Spinal cord (tissue), 10 donors: ENCODE measurements around the gene CDKL1. TPM values are rescaled to one million over a fixed set of nuclear protein-coding genes. Genes with fewer than 3 reads are reported as not detected.
A peak's percentile ranks its signal among the peaks of the same experiment; 100 is the strongest.

ENCODE experiments used
- DNase-seq, 6 donors: peaks; one replicate each; pipeline versions ENCODE4 v3.0.0 to v3.0.0-alpha.2; 2013 to 2015; ENCODE audit warnings: low spot score in 6 of 6, low read depth in 4 of 6
- H3K27ac ChIP-seq: one replicate; pipeline ENCODE4 v1.5.1; 2013; ENCODE audit warnings: low read depth, low read length, control low read depth
- H3K27me3 ChIP-seq: one replicate; pipeline ENCODE4 v1.6.1; 2013; ENCODE audit warnings: low read length; ENCODE audit not compliant: control insufficient read depth, insufficient read depth
- H3K36me3 ChIP-seq: one replicate; pipeline ENCODE4 v1.6.1; 2013; ENCODE audit warnings: low read length; ENCODE audit not compliant: control insufficient read depth, insufficient read depth
- H3K4me1 ChIP-seq: one replicate; pipeline ENCODE4 v1.6.1; 2013; ENCODE audit warnings: low read length; ENCODE audit not compliant: control insufficient read depth, insufficient read depth
- H3K4me3 ChIP-seq: one replicate; pipeline ENCODE4 v1.5.1; 2013; ENCODE audit warnings: low read depth, low read length, control low read depth
- H3K9me3 ChIP-seq: one replicate; pipeline ENCODE4 v1.6.1; 2013; ENCODE audit warnings: low read length; ENCODE audit not compliant: control insufficient read depth, insufficient read depth
- WGBS: methylation state at CpG from one replicate; pipeline ENCODE4 v1.1.5; 2013; ENCODE audit warnings: missing lambda C conversion rate; ENCODE audit not compliant: insufficient coverage; 5-methylcytosine and 5-hydroxymethylcytosine counted together
- long read RNA-seq, 4 donors: transcript quantifications; one replicate each; lab custom pipeline, GENCODE V29; 2026
- polyA plus RNA-seq, 2 donors: library from polyadenylated mRNA; unstranded; fragments of 120-200 nt; gene quantifications; one replicate each; pipeline ENCODE4 v1.2.1, GENCODE V29; 2013; ENCODE audit not compliant: insufficient read length in 2 of 2
- total RNA-seq, 2 donors: library from RNA; depleted of rRNA in 1 of 2; stranded (reverse); fragments of 120-200 nt in 1 of 2; fragments of >200 nt in 1 of 2; gene quantifications; one replicate each; pipeline versions ENCODE4 v1.2.3 to v1.2.4, GENCODE V29; 2013 to 2014
- donor health status: healthy.

CDKL1 gene
- total RNA-seq (10 to 100 TPM; 15.3 to 16.9 TPM), polyA plus RNA-seq (10 to 100 TPM; 13.2 to 14.9 TPM)
- long read RNA-seq, donor 1: 0 reads
- long read RNA-seq, donor 2: 0 reads
- long read RNA-seq, donor 3: 0 reads
- long read RNA-seq, donor 4, partial matches to known transcripts: 5 of 5 reads
- long read RNA-seq, donor 4, other reads (novel, unspliced or antisense): 0 of 5 reads

GRCh38 chr14:50396631-50397389 lies at the start of gene CDKL1:
Gene CDKL1 (minus strand): TSS chr14:50396881. CDS start chr14:50395868, 1,013 bp downstream.
- Histone ChIP-seq H3K4me1 (peaks cover 13% of the 10 kb centered on the region), H3K4me3 (peak within 1 kb of the TSS; percentile 54), H3K27ac (peak within 1 kb of the TSS; percentile 75), H3K36me3 (no peaks in the 10 kb centered on the region), H3K27me3 (no peaks in the 10 kb centered on the region), H3K9me3 (no peaks in the 10 kb centered on the region)
- peak; percentile 27 to 83 (median 48) for DNase-seq
- WGBS: under 1% methylated on average over 71 of the region's 77 CpGs

GRCh38 chr14:50434528-50434927 lies 37.8 kb upstream of the CDKL1 start:
- DNase-seq: no peak
- Histone ChIP-seq H3K27me3 (no peaks in the 10 kb centered on the region), H3K27ac (no peak overlapping the region), H3K4me1 (no peaks in the 10 kb centered on the region), H3K9me3 (no peaks in the 10 kb centered on the region), H3K4me3 (no peak overlapping the region), H3K36me3 (no peaks in the 10 kb centered on the region)

GRCh38 chr14:50432131-50432530 lies 35.5 kb upstream of the CDKL1 start:
- no CpG with 5 or more reads among the region's 1 CpG for WGBS
- H3K9me3 ChIP-seq: no peaks in the 10 kb centered on the region
- no peaks in the 10 kb centered on the region for H3K4me1 ChIP-seq
- DNase-seq: no peak
- H3K4me3 ChIP-seq: no peak overlapping the region
- H3K27ac ChIP-seq: no peak overlapping the region
- H3K36me3 ChIP-seq: no peaks in the 10 kb centered on the region
- no peaks in the 10 kb centered on the region for H3K27me3 ChIP-seq

- H3K36me3 ChIP-seq: peaks cover 14% of the 10 kb centered on the region
- no peaks in the 10 kb centered on the region for H3K9me3 ChIP-seq
- no peak overlapping the region for H3K27ac ChIP-seq
- H3K4me3 ChIP-seq: no peak overlapping the region
- H3K27me3 ChIP-seq: no peaks in the 10 kb centered on the region
- no peak for DNase-seq
- WGBS: no CpG with 5 or more reads among the region's 3 CpGs
- H3K4me1 ChIP-seq: no peaks in the 10 kb centered on the region
Measured at GRCh38 chr14:50425816-50426215, 29.1 kb upstream of the CDKL1 start.

GRCh38 chr14:50425105-50425504 lies 28.4 kb upstream of the CDKL1 start:
- WGBS: no CpG with 5 or more reads among the region's 2 CpGs
- Histone ChIP-seq H3K4me3 (no peak overlapping the region), H3K27ac (no peak overlapping the region), H3K9me3 (no peaks in the 10 kb centered on the region), H3K27me3 (no peaks in the 10 kb centered on the region), H3K4me1 (no peaks in the 10 kb centered on the region), H3K36me3 (peaks cover 16% of the 10 kb centered on the region)
- no peak for DNase-seq

- Histone ChIP-seq H3K27me3 (no peaks in the 10 kb centered on the region), H3K27ac (no peak overlapping the region)
Measured at GRCh38 chr14:50423529-50423928, 26.8 kb upstream of the CDKL1 start.

GRCh38 chr14:50421499-50421898 lies 24.8 kb upstream of the CDKL1 start:
- no CpG with 5 or more reads among the region's 7 CpGs for WGBS

More at GRCh38 chr14:50423529-50423928, 26.8 kb upstream of the CDKL1 start:
- DNase-seq: no peak
- H3K4me3 ChIP-seq: no peak overlapping the region
- peaks cover 16% of the 10 kb centered on the region for H3K36me3 ChIP-seq
- no peaks in the 10 kb centered on the region for H3K4me1 ChIP-seq
- H3K9me3 ChIP-seq: no peaks in the 10 kb centered on the region
- 100% methylated on average over 2 of the region's 3 CpGs for WGBS

GRCh38 chr14:50417853-50418252 lies 21.2 kb upstream of the CDKL1 start:
- Histone ChIP-seq H3K4me1 (no peaks in the 10 kb centered on the region), H3K36me3 (peaks cover 12% of the 10 kb centered on the region), H3K27ac (no peak overlapping the region), H3K27me3 (no peaks in the 10 kb centered on the region), H3K9me3 (no peaks in the 10 kb centered on the region), H3K4me3 (no peak overlapping the region)
- no peak for DNase-seq
- 100% methylated on average over 2 of the region's 2 CpGs for WGBS

More at GRCh38 chr14:50421499-50421898, 24.8 kb upstream of the CDKL1 start:
- no peak overlapping the region for H3K4me3 ChIP-seq
- DNase-seq: no peak
- no peak overlapping the region for H3K27ac ChIP-seq
- peaks cover 20% of the 10 kb centered on the region for H3K36me3 ChIP-seq
- H3K4me1 ChIP-seq: no peaks in the 10 kb centered on the region
- no peaks in the 10 kb centered on the region for H3K27me3 ChIP-seq
- no peaks in the 10 kb centered on the region for H3K9me3 ChIP-seq

GRCh38 chr14:50410921-50411320 lies 14.2 kb upstream of the CDKL1 start:
- H3K27ac ChIP-seq: no peak overlapping the region

GRCh38 chr14:50410071-50410470 lies 13.4 kb upstream of the CDKL1 start:
- H3K27me3 ChIP-seq: no peaks in the 10 kb centered on the region
- no peaks in the 10 kb centered on the region for H3K4me1 ChIP-seq
- no peaks in the 10 kb centered on the region for H3K36me3 ChIP-seq
- H3K4me3 ChIP-seq: no peak overlapping the region
- DNase-seq: no peak
- H3K27ac ChIP-seq: no peak overlapping the region
- WGBS: 70% methylated on average over 1 of the region's 3 CpGs
- no peaks in the 10 kb centered on the region for H3K9me3 ChIP-seq

More at GRCh38 chr14:50410921-50411320, 14.2 kb upstream of the CDKL1 start:
- H3K9me3 ChIP-seq: no peaks in the 10 kb centered on the region
- no peaks in the 10 kb centered on the region for H3K27me3 ChIP-seq
- no peak overlapping the region for H3K4me3 ChIP-seq
- H3K36me3 ChIP-seq: peaks cover 3% of the 10 kb centered on the region
- no peaks in the 10 kb centered on the region for H3K4me1 ChIP-seq
- no CpG with 5 or more reads among the region's 1 CpG for WGBS
- no peak for DNase-seq
